ENCODE results near the gene NRIP1.

The NRIP1 gene, protein sequence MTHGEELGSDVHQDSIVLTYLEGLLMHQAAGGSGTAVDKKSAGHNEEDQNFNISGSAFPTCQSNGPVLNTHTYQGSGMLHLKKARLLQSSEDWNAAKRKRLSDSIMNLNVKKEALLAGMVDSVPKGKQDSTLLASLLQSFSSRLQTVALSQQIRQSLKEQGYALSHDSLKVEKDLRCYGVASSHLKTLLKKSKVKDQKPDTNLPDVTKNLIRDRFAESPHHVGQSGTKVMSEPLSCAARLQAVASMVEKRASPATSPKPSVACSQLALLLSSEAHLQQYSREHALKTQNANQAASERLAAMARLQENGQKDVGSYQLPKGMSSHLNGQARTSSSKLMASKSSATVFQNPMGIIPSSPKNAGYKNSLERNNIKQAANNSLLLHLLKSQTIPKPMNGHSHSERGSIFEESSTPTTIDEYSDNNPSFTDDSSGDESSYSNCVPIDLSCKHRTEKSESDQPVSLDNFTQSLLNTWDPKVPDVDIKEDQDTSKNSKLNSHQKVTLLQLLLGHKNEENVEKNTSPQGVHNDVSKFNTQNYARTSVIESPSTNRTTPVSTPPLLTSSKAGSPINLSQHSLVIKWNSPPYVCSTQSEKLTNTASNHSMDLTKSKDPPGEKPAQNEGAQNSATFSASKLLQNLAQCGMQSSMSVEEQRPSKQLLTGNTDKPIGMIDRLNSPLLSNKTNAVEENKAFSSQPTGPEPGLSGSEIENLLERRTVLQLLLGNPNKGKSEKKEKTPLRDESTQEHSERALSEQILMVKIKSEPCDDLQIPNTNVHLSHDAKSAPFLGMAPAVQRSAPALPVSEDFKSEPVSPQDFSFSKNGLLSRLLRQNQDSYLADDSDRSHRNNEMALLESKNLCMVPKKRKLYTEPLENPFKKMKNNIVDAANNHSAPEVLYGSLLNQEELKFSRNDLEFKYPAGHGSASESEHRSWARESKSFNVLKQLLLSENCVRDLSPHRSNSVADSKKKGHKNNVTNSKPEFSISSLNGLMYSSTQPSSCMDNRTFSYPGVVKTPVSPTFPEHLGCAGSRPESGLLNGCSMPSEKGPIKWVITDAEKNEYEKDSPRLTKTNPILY (N-terminal part only)

DNA sequence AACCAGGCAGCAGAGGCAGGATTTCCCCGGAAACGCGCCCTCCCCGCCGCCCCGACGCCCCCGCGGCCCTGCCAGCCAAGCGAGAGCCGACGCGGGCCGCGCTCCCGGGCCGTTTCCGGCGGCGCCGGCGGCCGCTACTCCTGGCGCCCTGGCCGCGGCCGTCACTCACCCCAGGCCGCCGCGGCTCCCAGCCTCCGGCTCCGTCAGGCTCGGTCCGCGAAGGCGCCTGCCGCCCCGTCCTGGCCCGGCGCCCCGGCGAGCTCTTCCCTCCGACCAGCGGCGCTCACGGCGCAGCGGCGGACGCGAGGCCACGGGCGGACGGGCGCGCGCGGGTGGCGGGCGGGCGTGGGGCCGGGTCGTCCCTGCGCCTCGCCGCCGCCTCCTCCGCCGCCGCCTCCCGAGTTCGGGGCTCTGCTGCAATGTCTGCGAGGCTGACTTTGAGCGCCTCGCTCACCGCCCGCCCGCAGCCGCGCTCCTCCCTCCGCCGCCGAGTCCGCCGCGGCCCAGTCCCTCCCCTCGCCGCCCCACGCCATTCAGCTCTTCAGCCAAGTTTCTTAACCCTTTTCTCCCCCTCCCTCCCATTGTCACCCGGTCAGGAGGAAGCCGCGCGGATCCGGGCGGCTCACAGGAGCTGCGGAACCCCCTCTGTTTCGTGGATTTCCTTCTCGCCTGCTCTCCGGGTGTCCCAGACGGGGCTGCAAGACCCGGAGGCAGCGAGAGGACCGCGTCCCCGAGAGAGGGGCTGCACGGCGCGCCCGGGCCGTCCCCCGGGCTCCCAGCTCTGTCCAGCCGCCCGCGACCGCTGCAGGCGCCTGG, at the start of gene NRIP1:
TSS of gene NRIP1 (minus strand) at position 425 of the 816 bp plus-strand sequence. CDS start 96,808 bp downstream, outside the sequence.
- in situ Hi-C loops (cut with MboI; ENCODE audit: low sequenced_read_pairs): no loop called here

DNA sequence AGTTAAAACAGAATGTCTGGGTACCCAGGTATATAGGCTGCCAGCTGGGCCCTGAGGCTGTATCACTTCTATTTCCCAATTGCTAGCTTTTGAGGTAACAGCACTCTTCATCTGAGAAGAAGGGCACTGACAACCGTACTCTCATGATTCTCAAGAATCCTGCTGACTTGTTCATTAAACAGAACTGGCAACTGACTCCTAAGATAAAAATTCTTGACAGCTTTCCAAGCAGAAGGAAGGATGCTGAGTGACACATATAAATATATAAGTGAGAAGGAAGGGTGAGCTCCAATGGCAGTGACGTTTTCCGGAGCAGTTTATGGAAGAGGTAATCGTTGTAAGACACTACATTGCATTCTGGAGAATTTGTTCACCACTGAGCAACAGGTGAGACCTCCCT, 48.1 kb upstream of the NRIP1 start:
- in situ Hi-C loops (cut with MboI; ENCODE audit: low sequenced_read_pairs): no loop called here

DNA sequence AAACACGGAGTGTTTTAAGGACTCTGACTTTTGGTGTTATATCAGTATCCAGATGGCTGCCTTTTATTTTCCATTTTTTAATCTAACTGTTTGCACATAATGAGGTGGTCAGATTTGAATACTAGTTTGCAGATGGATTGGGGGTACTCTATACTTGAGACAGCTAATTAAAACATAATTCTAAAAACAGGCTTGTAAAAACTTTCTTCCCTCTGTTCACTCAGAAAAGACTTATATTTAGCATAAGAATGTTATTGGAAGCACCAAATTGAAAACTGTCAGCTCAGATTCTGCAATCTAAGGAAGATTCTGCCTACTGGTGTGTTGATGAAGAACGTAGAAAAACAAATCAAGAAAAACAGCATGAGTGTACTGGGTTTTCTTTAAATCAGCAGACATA, 44.0 kb upstream of the NRIP1 start:
- in situ Hi-C loops (cut with MboI; ENCODE audit: low sequenced_read_pairs): no loop called here

DNA sequence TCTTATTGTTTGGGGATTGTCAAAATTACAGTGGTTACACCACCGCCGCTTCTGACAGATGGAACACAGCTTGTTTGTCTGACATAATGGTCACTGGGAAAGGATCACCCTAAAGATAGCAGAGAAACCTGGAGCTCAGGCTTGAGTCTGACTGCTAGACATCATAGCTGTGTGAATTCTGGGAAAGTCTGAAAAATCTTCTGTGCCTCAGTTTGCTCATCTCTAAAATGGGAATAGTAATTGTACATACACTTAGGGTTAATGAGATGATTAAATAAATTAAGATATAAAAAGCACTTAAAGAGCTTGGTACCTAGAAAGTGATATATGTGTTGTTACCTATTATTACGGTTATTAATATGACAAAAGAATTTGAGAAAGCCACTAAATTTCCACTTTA, 39.7 kb upstream of the NRIP1 start:
- in situ Hi-C loops (cut with MboI; ENCODE audit: low sequenced_read_pairs): no loop called here

DNA sequence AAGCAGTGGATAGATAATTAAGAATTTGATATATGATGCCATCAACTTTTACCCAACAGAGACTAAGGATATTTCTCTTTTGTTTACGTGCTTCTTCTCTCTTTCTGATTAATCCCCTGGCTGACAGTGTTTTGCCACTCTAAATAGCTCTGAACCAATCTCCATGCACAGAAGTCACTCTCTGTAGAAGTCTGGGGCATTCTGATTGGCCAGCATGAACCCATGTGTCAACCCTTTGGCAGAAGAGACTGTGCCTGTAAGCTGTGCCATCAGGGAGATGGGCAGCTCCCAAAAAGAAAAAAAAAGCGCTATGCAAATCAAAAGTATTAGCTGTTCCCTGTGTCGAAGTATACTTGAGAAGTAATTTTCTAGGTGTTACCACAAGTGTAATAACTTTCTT, 34.1 kb upstream of the NRIP1 start:
- in situ Hi-C loops (cut with MboI; ENCODE audit: low sequenced_read_pairs): no loop called here

DNA sequence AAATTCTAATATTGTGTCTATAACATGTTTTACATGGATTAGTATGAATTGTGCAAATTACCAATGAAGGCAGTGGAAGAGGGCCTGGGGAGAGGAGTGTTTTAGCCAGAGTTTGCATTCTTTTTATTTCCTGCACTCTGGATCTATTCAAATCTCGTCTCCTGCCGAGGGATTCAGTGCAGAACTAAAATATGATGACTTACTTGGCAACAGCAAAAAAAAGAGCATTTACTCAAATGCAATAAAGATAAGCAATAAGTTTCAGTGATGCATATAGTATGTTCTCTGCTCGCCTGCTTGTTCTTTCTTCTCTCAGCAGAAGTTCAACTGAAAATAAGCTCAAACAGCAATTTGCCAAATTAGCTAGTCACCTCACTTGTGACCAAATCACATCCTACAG, 33.4 kb upstream of the NRIP1 start:
- in situ Hi-C loops (cut with MboI; ENCODE audit: low sequenced_read_pairs): no loop called here

DNA sequence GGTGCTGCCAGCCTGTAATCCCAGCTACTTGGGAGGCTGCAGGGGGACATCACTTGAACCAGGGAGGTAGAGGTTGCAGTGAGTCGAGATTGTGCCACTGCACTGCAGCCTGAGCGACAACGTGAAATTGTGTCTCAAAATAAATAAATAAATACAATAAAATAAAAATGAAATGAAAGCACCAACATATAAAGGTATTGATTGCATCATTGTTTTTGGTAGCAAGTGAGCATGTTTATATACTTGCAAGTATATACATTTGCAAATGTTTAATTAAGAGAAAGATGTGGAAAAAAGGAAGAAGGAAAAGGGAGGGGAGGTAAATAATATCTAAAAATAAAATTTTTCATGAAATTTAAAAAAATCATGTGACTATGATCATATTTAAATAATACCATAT, 32.8 kb upstream of the NRIP1 start:
- in situ Hi-C loops (cut with MboI; ENCODE audit: low sequenced_read_pairs): no loop called here

DNA sequence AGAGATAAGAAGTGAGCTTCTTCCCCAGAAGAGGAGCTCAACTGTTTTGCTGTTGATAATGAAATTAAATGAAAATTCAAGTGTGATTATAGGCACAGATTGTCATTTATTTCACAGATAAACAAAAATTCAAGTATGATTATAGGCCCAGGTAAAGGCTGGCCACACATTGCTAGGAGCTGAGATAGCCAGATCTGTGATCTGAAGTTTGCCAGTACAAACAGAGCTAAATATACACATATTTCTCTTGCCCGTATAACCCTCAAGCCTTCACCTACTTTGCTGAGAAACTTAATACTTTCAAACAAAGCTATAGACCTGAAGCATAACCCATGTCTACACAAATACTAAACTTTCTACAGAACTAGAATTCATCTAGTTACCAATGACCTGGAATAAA, 31.3 kb upstream of the NRIP1 start:
- in situ Hi-C loops (cut with MboI; ENCODE audit: low sequenced_read_pairs): no loop called here

DNA sequence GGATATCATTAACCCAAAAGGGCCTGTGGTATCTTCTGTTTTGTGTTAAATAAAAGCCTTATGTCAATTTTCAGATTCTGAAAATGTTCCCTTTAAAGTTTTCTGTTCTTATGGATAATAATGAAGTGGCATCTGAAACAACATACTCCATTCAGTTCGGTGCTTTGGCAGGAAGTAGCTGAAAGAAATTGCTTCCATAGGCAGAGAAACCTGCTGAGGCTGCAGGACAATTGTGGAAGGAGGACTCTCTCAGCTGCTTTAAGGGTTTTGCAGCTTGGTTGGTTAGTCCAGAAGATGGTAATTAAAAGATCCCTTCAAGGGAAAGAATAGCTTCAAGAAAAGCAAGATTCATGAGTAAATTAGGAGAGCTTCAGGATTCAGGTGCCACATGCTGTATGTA, 30.5 kb upstream of the NRIP1 start:
- in situ Hi-C loops (cut with MboI; ENCODE audit: low sequenced_read_pairs): no loop called here

DNA sequence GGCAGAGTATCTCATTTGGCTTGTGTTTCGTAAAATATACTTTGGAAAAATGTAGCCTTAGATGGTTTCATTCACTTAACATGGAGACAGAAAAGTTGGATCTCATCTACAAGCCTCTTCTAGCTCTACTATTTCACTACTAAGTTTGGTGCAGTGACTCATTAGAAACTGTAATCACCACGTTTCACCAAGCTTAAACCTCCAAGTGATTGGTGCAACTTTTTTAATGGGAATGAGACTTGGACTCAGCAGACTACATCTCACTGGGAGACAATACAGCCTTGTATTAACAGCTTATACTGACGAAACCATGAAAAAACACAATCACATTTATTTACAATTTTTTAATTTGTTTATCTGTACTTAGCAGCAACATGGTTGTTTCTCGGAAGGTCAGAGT, 29.9 kb upstream of the NRIP1 start:
- in situ Hi-C loops (cut with MboI; ENCODE audit: low sequenced_read_pairs): no loop called here

DNA sequence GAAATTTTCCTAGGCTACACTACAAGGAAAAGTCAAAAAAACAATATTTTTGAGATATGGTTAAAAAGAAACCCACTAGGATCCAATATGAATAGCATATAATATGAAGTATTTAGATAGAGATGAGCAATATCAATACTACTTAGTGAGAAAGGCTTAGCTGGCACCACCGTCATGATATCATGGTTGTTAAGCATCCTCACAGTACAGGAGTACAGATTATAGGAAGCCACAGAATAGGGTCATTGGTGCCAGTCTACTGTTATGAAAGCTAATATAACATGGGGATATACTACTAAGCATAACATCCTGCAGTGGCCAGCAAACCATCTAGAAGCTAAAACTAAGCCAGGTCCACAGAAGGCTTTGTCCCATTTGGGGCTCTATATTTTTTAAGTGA, 28.4 kb upstream of the NRIP1 start:
- in situ Hi-C loops (cut with MboI; ENCODE audit: low sequenced_read_pairs): no loop called here

DNA sequence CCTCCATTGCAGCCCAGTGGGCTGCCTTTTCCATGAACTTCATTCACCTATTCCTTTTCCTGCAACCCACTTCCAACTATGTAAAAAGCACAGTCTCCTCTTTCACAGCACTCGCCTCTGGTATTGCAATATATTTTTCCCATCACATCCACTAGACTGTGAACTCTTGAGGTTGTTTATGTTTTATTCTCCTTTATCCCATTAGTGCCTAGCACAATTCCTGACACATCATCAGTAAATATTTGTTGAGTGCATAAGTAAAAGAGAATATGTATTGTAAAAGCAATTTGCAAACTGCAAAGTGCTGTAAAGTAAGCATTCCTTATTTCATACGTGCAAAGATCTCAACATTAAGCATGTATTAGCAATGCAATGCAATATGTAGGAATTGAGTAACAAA, 27.9 kb upstream of the NRIP1 start:
- in situ Hi-C loops (cut with MboI; ENCODE audit: low sequenced_read_pairs): no loop called here

DNA sequence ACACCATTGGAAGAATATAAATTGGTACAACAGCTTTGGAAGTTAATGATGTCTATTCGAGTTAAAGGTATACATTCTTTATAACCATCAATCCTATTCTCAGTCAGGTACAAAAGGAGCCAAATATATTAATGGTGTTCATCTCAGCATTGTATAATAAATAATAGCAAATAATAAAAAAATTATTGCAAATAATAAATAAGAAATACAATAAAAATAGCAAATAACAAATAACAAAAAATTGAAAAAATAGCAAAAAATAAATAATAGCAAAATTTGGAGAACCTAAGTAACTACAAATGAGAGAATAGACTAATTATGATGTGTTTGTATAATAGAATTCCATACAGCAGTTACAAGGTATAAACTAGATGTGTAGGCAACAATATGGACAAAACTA, 25.6 kb upstream of the NRIP1 start:
- in situ Hi-C loops (cut with MboI; ENCODE audit: low sequenced_read_pairs): no loop called here

DNA sequence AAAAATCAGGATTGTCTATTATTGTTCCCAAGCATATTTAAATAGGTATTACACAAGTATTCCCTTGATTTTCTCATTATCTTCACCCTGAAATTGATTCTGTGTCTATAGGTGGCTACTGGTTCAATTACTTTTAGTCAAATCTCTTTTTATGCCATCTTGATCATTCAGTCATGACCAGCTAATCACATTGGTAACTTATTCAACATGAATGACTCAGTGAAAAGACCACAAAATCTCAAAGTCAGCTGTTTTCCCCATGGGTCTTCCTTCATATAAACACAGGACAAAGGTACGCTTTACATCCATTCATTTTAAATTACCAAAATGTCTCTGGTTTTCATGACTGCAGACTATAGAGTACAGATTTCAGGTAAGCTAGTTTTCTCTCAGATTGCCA, 23.7 kb upstream of the NRIP1 start:
- in situ Hi-C loops (cut with MboI; ENCODE audit: low sequenced_read_pairs): no loop called here

DNA sequence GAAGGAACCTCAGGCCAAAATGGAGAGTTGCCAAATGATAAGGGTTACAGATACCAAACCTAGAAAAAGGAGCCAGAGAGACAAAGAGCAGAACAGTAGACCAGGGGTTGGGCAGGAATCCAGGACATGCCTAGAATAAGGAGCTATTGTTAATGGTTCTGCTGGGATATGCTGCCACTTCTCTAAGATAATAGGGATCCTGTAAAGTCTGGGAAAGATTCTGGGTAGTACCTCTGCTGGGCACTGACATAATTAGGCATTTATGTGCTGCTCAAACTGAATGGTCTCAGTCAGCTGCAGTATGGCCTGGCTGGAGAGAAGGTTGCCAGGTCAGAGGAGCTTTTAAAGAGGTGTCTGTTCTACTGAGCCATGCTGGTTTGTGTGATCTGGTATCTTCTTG, 19.9 kb upstream of the NRIP1 start:
- in situ Hi-C loops (cut with MboI; ENCODE audit: low sequenced_read_pairs): no loop called here

DNA sequence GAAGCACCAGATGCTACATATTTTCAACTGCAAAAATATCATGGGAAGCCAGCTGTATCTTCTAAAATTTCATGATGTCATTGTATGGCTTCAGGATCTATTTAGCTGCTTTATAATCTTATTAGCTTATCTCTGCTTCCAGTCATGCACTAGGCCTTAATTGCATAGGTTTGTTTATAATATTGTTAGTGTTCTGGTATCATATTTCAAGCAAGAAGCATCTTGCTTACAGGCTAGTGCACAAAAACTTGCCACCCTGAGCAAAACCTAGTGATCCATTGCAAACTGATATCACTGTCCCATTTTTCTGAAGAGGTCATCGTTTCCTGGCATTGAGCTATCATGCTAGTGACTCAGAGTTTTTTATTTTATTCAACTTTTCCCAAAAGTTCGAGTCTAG, 15.7 kb upstream of the NRIP1 start:
- in situ Hi-C loops (cut with MboI; ENCODE audit: low sequenced_read_pairs): no loop called here

DNA sequence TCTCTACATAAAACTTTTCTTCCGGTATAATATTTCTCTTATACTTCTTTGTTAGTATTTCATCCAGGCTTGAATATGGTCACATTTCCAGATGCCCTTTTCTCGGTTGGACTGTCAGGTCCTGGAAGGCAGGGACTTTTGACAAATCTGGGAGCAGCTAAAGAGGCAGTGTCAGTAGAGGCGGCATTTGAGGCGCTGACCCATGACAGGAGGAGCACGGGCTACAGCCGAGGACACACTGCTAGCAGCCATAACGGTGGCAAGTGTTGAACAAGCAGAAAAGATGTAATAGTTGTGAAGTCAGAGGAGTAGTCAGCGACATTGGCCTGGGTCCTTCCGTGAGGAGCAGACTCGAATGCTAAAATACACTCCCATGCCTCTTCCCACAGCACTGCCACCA, 14.5 kb upstream of the NRIP1 start:
- in situ Hi-C loops (cut with MboI; ENCODE audit: low sequenced_read_pairs): no loop called here

DNA sequence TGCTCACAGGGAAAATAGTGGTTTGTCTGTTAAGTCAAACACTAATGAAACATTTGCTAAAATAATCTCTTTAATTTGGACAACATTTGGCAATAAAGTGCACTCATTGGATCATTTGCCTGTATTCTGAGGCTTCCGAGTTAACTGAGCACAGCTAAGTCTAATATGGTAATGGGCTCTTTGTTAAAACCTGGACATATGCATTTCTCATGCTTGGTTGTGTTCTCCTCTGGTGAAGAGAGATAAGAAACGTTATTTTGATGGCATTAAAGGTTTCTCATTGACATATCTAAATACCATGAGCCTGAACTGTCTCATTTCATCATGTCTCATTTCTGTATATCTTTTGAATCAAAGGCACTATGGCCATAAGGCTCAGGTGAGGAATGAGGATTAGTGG, 13.4 kb upstream of the NRIP1 start:
- in situ Hi-C loops (cut with MboI; ENCODE audit: low sequenced_read_pairs): no loop called here

DNA sequence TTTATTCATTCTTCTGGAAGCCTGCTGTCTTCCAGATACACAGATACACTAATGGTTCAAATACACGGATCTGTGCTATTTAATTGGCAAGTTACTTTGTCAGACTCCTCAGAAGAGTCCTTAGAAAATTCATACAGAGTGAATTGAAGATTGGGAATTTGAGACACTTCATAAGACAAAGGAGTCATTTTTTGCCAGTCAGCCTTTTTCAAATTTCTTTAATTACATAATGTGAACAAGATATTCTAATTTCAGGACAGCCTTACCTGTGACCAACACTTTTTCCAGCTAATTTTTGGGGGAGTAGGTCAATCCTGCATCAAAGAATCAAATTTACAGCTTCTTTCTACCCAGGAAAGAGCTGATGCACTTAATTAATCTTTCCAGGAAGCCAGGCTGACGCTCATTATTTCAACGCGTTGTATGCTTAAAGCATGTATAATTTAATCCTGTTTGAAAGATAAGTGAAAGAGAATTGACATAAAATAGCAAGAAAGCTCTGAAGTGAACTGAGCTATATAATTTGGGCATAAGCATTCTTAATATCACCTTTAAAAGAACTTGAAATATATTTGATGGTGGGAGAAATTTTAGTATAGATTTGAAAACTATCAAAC, 12.8 kb upstream of the NRIP1 start:
- in situ Hi-C loops (cut with MboI; ENCODE audit: low sequenced_read_pairs): no loop called here

DNA sequence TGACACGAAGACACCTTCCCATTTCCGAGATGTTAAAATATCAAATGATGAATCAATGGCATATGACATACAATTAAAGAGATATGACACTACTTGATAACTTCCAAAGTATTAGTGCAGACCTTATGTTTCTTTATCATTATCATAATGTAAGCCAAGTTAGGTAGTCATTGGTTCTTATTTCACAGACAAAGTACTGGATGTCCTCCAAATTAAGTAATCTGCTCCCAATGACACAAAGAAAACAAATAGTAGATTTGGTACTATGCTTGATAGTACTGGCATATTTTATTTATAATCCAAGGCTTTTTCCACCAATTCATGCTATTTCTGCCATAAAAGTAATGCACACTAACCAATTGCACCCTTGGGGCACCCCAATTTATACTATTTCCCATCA, 11.9 kb upstream of the NRIP1 start:
- in situ Hi-C loops (cut with MboI; ENCODE audit: low sequenced_read_pairs): no loop called here

DNA sequence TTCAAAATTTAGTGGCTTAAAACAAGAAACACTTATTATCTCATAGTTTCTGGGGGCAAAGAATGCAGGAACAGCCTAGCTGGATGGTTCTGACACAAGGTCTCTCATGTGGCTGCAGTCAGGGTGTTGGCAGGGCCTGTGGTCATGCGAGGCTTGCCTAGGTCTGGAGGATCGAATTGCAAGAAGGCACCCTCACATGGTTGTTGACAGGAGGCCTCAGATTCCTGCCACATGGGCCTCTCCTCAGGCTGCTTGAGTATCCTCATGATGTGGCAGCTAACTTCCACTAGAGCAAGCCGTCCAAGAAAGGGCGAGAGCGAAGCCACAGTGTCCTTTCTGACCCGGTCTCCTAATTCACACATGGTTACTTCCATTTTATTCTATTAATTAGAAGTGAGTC, 6.2 kb upstream of the NRIP1 start:
- in situ Hi-C loops (cut with MboI; ENCODE audit: low sequenced_read_pairs): no loop called here
